ENCODE measurements around the gene RTKN2.

- TF ChIP-seq CTCF (IDR thresholded peaks at IDR 0.05; ENCODE audit: poor library complexity) (no peak), EZH2phosphoT487 (IDR thresholded peaks at IDR 0.05; ENCODE audit: low read depth, severe bottlenecking, unreplicated experiment) (no peak), EZH2 (IDR thresholded peaks at IDR 0.05; ENCODE audit: borderline replicate concordance) (no peak)
Observed at GRCh38 chr10:62244088-62244487, 24.6 kb downstream of the RTKN2 start.

Measured in hepatocyte (in vitro differentiated cells).